A549 treated with ZK216348 at 1 μM for 4 hours (cell line): ENCODE results near the gene HGF. TPM values are rescaled to one million over a fixed set of nuclear protein-coding genes. Genes with fewer than 3 reads are reported as not detected.

Experiments
- total RNA-seq: library from RNA; stranded (reverse); fragments of 200-300 nt; extraction: Qiagen RNA extraction; gene quantifications from 5 replicates; pipeline ENCODE4 v1.2.3, GENCODE V29; 2022; ENCODE audit warnings: low read depth

Gene HGF
- not detected in 5 replicates for total RNA-seq

DNA sequence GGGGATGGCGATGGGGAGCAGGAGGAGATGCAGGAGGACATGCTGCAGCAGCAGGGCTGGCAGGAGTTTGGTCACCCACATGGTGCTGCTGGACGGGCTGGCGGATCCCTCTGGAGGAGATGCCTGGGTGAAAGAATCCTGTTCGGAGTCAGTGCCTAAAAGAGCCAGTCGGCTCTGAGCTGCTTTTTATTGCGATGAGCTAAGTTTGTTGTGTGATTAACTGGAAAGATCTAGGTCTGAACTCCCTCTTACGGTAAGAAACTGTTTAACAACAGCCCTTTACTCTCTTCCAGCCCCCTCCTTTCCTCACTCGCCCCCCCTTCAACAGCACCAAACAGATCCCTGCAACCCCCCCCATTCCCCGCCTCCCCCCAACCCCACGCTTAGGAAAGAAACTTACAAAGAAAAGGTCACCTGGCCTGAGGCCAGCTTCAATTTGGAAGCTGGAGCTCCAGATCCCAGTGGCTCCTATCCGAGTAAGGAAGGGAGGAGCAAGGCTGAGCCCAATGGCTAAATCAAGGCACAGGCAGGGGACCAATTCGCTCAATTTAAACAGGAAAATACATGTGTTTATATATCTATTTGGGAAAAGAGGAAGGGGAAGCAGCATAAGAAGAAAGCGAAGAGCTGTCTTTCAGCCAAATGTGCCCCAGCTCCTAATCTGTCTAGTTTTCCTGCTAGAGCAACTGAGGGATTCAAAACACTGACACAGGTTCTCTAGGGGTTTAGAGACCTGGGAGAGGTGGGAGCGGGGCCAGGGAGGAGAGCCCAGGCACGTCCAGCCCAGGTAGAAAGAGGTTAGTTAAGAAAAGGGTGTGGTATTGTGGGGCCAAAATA lies at the start of gene HGF:
TSS of gene HGF (minus strand) at position 157 of the 837 bp plus-strand sequence. CDS start at position 81, 76 bp downstream.

